ENCODE data around the gene KIF23.

GRCh38 chr15:69398491-69398891, 15.7 kb upstream of the KIF23 start:
- TF ChIP-seq CTCF (IDR thresholded peaks at IDR 0.05) (no peak), POLR2AphosphoS5 (IDR thresholded peaks at IDR 0.05) (no peak)
